Mesenchymal stem cell (in vitro differentiated cells and primary cell): ENCODE results near the gene EAF1.

Source experiments
- DNase-seq: peaks from one replicate; pipeline ENCODE4 v3.0.0-alpha.2; 2013
- H2AFZ ChIP-seq: one replicate; pipeline ENCODE4 v1.6.1; 2013; ENCODE audit warnings: low read depth, mild to moderate bottlenecking, control low read depth, inconsistent platforms, low read length, moderate library complexity
- H2AK5ac ChIP-seq: 2 replicates; pipeline ENCODE4 v1.6.1; 2013; ENCODE audit warnings: low read length, moderate library complexity, mild to moderate bottlenecking, inconsistent platforms; ENCODE audit not compliant: severe bottlenecking
- H2BK120ac ChIP-seq: one replicate; pipeline ENCODE4 v1.6.1; 2013; ENCODE audit warnings: low read depth, mild to moderate bottlenecking, inconsistent platforms, low read length, moderate library complexity
- H2BK12ac ChIP-seq, 2 experiments: one replicate each; pipeline ENCODE4 v1.6.1; 2013; ENCODE audit warnings: inconsistent platforms in 2 of 2, low read length in 2 of 2, mild to moderate bottlenecking in 2 of 2, moderate library complexity in 2 of 2, control low read depth in 1 of 2
- H2BK15ac ChIP-seq: one replicate; pipeline ENCODE4 v1.6.1; 2013; ENCODE audit warnings: mild to moderate bottlenecking, low read depth, inconsistent platforms; ENCODE audit not compliant: poor library complexity, severe bottlenecking
- H2BK5ac ChIP-seq: 2 replicates; pipeline ENCODE4 v1.6.1; 2013; ENCODE audit warnings: low read depth, mild to moderate bottlenecking, low read length, control low read depth, inconsistent platforms; ENCODE audit not compliant: poor library complexity, severe bottlenecking
- H3K14ac ChIP-seq, 2 experiments: one replicate each; pipeline ENCODE4 v1.6.1; 2013; ENCODE audit warnings: inconsistent platforms in 2 of 2, low read length in 2 of 2, control low read depth in 1 of 2, mild to moderate bottlenecking in 1 of 2, moderate library complexity in 1 of 2
- H3K18ac ChIP-seq, 2 experiments: one replicate each; pipeline ENCODE4 v1.6.1; 2013; ENCODE audit warnings: inconsistent platforms in 2 of 2, low read length in 2 of 2, control low read depth in 1 of 2, low read depth in 1 of 2, mild to moderate bottlenecking in 1 of 2
- H3K23ac ChIP-seq, 2 experiments: one replicate each; pipeline ENCODE4 v1.6.1; 2013; ENCODE audit warnings: inconsistent platforms in 2 of 2, low read length in 2 of 2, mild to moderate bottlenecking in 2 of 2, moderate library complexity in 2 of 2, control low read depth in 1 of 2
- H3K27ac ChIP-seq: 2 replicates; pipeline ENCODE4 v1.5.1; 2013; ENCODE audit warnings: mild to moderate bottlenecking, moderate library complexity, low read length, control low read depth, inconsistent platforms; ENCODE audit not compliant: poor library complexity, severe bottlenecking
- H3K27me3 ChIP-seq, 2 experiments: 2 replicates each; pipeline versions ENCODE4 v1.6.1 to v1.7.0; 2013; ENCODE audit warnings: low read length in 2 of 2, mild to moderate bottlenecking in 2 of 2, moderate library complexity in 2 of 2, control low read depth in 1 of 2, inconsistent platforms in 1 of 2; ENCODE audit not compliant: control insufficient read depth in 1 of 2, insufficient read depth in 1 of 2
- H3K36me3 ChIP-seq, 2 experiments: 2 replicates each; pipeline versions ENCODE4 v1.6.1 to v1.7.0; 2013; ENCODE audit warnings: low read length in 2 of 2, control low read depth in 1 of 2, inconsistent platforms in 1 of 2, low read depth in 1 of 2, mild to moderate bottlenecking in 1 of 2; ENCODE audit not compliant: insufficient read depth in 2 of 2, control insufficient read depth in 1 of 2
- H3K4ac ChIP-seq, 2 experiments: one replicate each; pipeline ENCODE4 v1.6.1; 2013; ENCODE audit warnings: inconsistent platforms in 2 of 2, low read length in 2 of 2, mild to moderate bottlenecking in 2 of 2, moderate library complexity in 2 of 2, control low read depth in 1 of 2, low read depth in 1 of 2
- H3K4me1 ChIP-seq: 2 replicates; pipeline ENCODE4 v1.6.1; 2013; ENCODE audit warnings: low read depth, low read length, control low read depth; ENCODE audit not compliant: control insufficient read depth, insufficient read depth
- H3K4me2 ChIP-seq: 2 replicates; pipeline ENCODE4 v1.6.1; 2013; ENCODE audit warnings: low read length, mild to moderate bottlenecking, inconsistent platforms; ENCODE audit not compliant: poor library complexity, severe bottlenecking
- H3K4me3 ChIP-seq, 2 experiments: 2 replicates each; pipeline versions ENCODE4 v1.5.1 to v1.7.0; 2013; ENCODE audit warnings: low read length in 2 of 2, mild to moderate bottlenecking in 2 of 2, control low read depth in 1 of 2, low read depth in 1 of 2; ENCODE audit not compliant: insufficient read depth in 1 of 2
- H3K79me1 ChIP-seq: replicated peaks from 2 replicates; pipeline ENCODE4 v1.6.1; 2013; ENCODE audit warnings: mild to moderate bottlenecking, control low read depth, low read length, inconsistent platforms; ENCODE audit not compliant: poor library complexity, severe bottlenecking
- H3K9ac ChIP-seq: 2 replicates; pipeline ENCODE4 v1.7.0; 2013; ENCODE audit warnings: mild to moderate bottlenecking, low read length, moderate library complexity
- H3K9me3 ChIP-seq: 2 replicates; pipeline ENCODE4 v1.7.0; 2013; ENCODE audit warnings: mild to moderate bottlenecking, low read length; ENCODE audit not compliant: control insufficient read depth
- H4K8ac ChIP-seq: one replicate; pipeline ENCODE4 v1.6.1; 2013; ENCODE audit warnings: inconsistent platforms, mild to moderate bottlenecking, low read length, moderate library complexity
- H4K91ac ChIP-seq: one replicate; pipeline ENCODE4 v1.6.1; 2013; ENCODE audit warnings: mild to moderate bottlenecking, low read length, inconsistent platforms
- WGBS: methylation state at CpG from one replicate; pipeline ENCODE4 v1.1.7; 2013; ENCODE audit warnings: mixed read lengths; 5-methylcytosine and 5-hydroxymethylcytosine counted together

Gene EAF1

DNA sequence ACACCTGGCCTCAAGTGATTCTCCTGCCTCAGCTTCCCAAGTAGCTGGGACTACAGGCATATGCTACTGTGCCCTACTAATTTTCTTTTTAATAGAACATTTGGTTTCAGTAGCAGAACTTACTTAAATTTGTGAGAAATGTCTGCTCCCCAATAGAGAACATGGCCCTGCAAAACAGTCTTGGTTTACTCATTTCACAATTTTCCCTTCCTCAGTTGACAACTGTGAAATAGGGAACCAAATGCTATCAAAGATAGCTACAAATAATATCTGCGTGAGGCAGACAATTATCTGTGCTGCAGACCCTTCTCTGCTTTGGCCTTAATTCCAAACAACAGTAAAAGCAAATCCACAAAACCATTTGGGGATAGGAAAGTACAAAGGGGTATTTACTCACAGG is 22.6 kb upstream of the EAF1 start:
- no peak overlapping the region for H3K27ac ChIP-seq
- H2AK5ac ChIP-seq, result no peak overlapping the region
- H4K8ac ChIP-seq, result no peak overlapping the region
- no CpG with 5 or more reads among the region's 1 CpG for WGBS
- H3K4me1 ChIP-seq, result no peaks in the 10 kb centered on the region
- no peak overlapping the region for H4K91ac ChIP-seq
- no peak overlapping the region for H3K18ac ChIP-seq
- H3K14ac ChIP-seq, result no peak overlapping the region
- H3K79me1 ChIP-seq, result no peaks in the 10 kb centered on the region
- H3K36me3 ChIP-seq, result peaks cover 8 to 10% of the 10 kb centered on the region in 2 experiments
- H3K9me3 ChIP-seq, result no peaks in the 10 kb centered on the region
- H2BK5ac ChIP-seq, result no peak overlapping the region
- no peak for DNase-seq
- H3K4ac ChIP-seq, result no peak overlapping the region
- no peak overlapping the region for H3K4me2 ChIP-seq
- H2BK12ac ChIP-seq, result no peak overlapping the region
- H2BK120ac ChIP-seq, result no peak overlapping the region
- no peak overlapping the region for H3K23ac ChIP-seq
- no peak overlapping the region for H2BK15ac ChIP-seq
- H3K9ac ChIP-seq, result no peak overlapping the region
- H3K4me3 ChIP-seq, result no peak overlapping the region
- H3K27me3 ChIP-seq, result peaks cover 0 to 3% of the 10 kb centered on the region in 2 experiments
- no peak overlapping the region for H2AFZ ChIP-seq

DNA sequence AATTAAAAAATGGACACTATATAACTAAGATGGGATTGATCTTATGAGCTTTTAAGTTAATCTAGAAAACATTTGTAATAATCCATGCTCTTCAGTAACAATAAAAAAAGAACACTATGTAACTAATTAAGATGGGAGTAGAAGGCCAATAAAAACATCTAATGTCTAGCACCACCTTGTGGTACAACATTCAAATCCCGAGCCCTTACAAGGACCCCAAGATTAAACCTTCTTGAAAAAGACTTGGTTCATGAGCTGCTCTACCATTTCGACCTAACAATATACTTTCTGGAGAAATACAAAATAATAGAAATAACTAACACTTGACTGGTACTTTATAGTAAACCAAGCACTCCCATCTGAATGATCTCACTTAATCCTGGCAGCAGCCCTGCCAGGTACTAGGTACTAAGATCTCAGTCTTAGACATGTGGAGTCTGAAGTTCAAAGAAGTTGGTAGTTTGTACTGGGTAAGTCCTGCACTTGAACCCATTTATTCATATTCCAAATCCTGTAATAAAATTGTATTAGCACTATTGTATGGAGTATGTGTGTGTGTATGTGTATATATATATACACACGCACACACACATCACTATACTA is 21.8 kb upstream of the EAF1 start:
- no peak overlapping the region for H2AFZ ChIP-seq
- WGBS, result 33% methylated on average over 1 of the region's 3 CpGs
- no peaks in the 10 kb centered on the region for H3K9me3 ChIP-seq
- H2BK15ac ChIP-seq, result no peak overlapping the region
- no peak overlapping the region for H2BK5ac ChIP-seq
- H3K14ac ChIP-seq, result no peak overlapping the region
- DNase-seq, result peak; percentile 71
- no peaks in the 10 kb centered on the region for H3K79me1 ChIP-seq
- no peak overlapping the region for H3K9ac ChIP-seq
- no peak overlapping the region for H2BK12ac ChIP-seq
- no peaks in the 10 kb centered on the region for H3K27me3 ChIP-seq
- H3K4me3 ChIP-seq, result no peak overlapping the region
- peaks cover 12 to 18% of the 10 kb centered on the region in 2 experiments for H3K36me3 ChIP-seq
- no peak overlapping the region for H2BK120ac ChIP-seq
- no peak overlapping the region for H2AK5ac ChIP-seq
- H3K23ac ChIP-seq, result no peak overlapping the region
- H4K91ac ChIP-seq, result no peak overlapping the region
- no peak overlapping the region for H3K4me2 ChIP-seq
- H3K4me1 ChIP-seq, result no peaks in the 10 kb centered on the region
- no peak overlapping the region for H3K4ac ChIP-seq
- no peak overlapping the region for H3K18ac ChIP-seq
- H3K27ac ChIP-seq, result no peak overlapping the region
- no peak overlapping the region for H4K8ac ChIP-seq

DNA sequence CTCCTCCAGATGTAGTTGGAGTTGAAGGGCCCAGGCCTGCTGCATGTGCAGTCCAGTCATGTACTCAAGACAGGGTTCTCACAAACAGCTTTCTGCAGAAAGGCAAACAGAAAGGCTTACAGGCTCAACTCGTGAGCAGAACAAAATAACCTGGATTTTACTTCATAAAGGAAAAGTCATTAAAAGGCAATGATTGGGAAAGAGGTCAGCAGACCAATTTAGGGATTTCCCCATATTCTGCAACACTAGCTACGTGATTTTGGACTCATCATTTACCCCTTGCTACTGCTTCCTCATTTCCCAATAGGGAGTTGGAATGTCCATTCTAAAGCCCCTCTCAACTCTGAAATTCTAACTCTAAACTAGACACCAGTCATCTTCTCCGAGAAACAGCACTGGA is 18.2 kb upstream of the EAF1 start:
- Histone ChIP-seq H3K79me1 (peaks cover 5% of the 10 kb centered on the region), H3K4me1 (no peaks in the 10 kb centered on the region), H2BK12ac (no peak overlapping the region), H3K4ac (no peak overlapping the region), H3K4me3 (no peak overlapping the region), H4K8ac (no peak overlapping the region), H4K91ac (no peak overlapping the region), H3K23ac (no peak overlapping the region), H2BK15ac (no peak overlapping the region), H3K27me3 (no peaks in the 10 kb centered on the region), H3K18ac (no peak overlapping the region), H3K4me2 (no peak overlapping the region), H3K36me3 (peaks cover 30 to 47% of the 10 kb centered on the region in 2 experiments), H2AK5ac (no peak overlapping the region), H3K14ac (no peak overlapping the region), H3K9ac (peak overlapping the region; percentile 64), H3K9me3 (no peaks in the 10 kb centered on the region), H2BK5ac (no peak overlapping the region), H2BK120ac (no peak overlapping the region), H2AFZ (no peak overlapping the region), H3K27ac (no peak overlapping the region)
- WGBS, result 97% methylated on average over 2 of the region's 3 CpGs
- DNase-seq, result peak; percentile 23

DNA sequence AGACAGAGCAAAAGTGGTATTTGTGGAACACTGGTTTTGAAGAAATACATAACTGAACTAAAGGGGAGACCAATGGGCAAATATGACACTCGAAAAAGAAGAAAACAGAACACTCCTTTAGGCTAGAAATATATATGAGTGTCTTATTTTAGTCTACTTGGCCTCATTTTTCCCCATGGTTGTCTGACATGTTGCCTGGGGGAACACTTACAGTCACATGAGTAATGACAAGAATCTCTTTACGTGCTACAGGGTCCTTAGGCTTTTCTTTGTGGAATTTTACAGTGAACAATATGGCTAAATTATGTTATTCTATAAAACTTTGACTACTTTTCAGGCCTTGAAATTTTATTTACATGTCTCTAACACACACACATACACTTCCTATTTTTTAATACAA is 17.6 kb upstream of the EAF1 start:
- no peak overlapping the region for H2BK15ac ChIP-seq
- H3K36me3 ChIP-seq, result peaks cover 35 to 53% of the 10 kb centered on the region in 2 experiments
- H3K14ac ChIP-seq, result no peak overlapping the region
- no peak overlapping the region for H2AFZ ChIP-seq
- no peak overlapping the region for H4K8ac ChIP-seq
- H3K4me1 ChIP-seq, result no peaks in the 10 kb centered on the region
- no peak overlapping the region for H2BK5ac ChIP-seq
- peak overlapping the region; percentile 64 for H3K9ac ChIP-seq
- no peak overlapping the region for H3K4me3 ChIP-seq
- H2BK120ac ChIP-seq, result no peak overlapping the region
- no peaks in the 10 kb centered on the region for H3K9me3 ChIP-seq
- H3K18ac ChIP-seq, result no peak overlapping the region
- H2AK5ac ChIP-seq, result no peak overlapping the region
- H4K91ac ChIP-seq, result no peak overlapping the region
- H3K23ac ChIP-seq, result no peak overlapping the region
- no peak overlapping the region for H3K27ac ChIP-seq
- no peak overlapping the region for H3K4ac ChIP-seq
- no peak overlapping the region for H3K4me2 ChIP-seq
- H3K27me3 ChIP-seq, result no peaks in the 10 kb centered on the region
- no peak overlapping the region for H2BK12ac ChIP-seq
- DNase-seq, result no peak
- 100% methylated on average over 1 of the region's 2 CpGs for WGBS
- H3K79me1 ChIP-seq, result peaks cover 5% of the 10 kb centered on the region
